ENCODE results near the gene MRPL40. TPM values are rescaled to one million over a fixed set of nuclear protein-coding genes. Genes with fewer than 3 reads are reported as not detected.

The MRPL40 gene
- total and polyA plus RNA-seq, 10 of the 15 experiments (the other 5 are each of a cell fraction or from before 2014, with no cell fraction given), result 41.2 to 207 (median 69.1) TPM

DNA sequence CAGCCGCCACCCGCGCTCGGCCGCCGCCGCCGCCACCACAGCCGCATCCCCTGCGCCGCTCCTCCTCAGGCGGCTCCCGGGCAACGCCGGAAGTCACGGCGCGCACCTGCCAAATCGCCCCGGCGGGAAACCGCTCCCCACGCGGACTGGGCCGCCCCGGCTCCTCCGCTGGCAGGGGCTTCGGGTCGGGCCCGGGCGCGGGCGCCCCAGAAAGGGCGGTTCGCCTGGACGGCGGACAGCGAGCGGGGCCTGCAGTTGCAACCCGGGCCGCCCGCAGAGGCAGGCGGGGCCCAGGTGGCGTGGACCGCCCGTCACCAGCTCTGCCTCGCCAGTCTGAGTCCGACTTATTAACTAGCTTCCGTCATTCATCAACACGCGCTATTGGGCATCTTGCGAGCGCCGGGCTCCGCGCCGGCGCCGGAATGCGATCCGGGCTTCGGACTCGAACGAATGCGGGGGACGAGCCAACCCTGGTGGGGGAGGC, 654 bp upstream of the MRPL40 start, which contains the start of gene HIRA (continued):
- TF ChIP-seq CEBPZ (IDR thresholded peaks at IDR 0.05; ENCODE audit: low read depth, low read length) (no peak), ZBTB40 (IDR thresholded peaks at IDR 0.05; ENCODE audit: borderline replicate concordance) (peak; percentile 8; the same call in 1 of the 2 replicates), IKZF1 (conservative IDR thresholded peaks at IDR 0.05) (peak; percentile 43), SIN3A (IDR thresholded peaks at IDR 0.05; ENCODE audit: low read depth, low read length) (0 out of 2 replicates have a peak, but pooled peaks have one; percentile 47), SREBF1 (IDR thresholded peaks at IDR 0.05; ENCODE audit: low read length) (no peak), SRF (IDR thresholded peaks at IDR 0.05; ENCODE audit: low read depth in 2 of 2, low read length in 2 of 2) (peak; percentile 31 to 79; a peak in 2 of 4 replicates), ZNF217 (IDR thresholded peaks at IDR 0.05) (peak; percentile 35; the same call in 1 of the 2 replicates), ZNF687 (IDR thresholded peaks at IDR 0.05) (no peak; the same call in 1 of the 2 replicates), WRNIP1 (IDR thresholded peaks at IDR 0.05; ENCODE audit: borderline replicate concordance, low read depth, low read length) (no peak), BHLHE40 (IDR thresholded peaks at IDR 0.05; ENCODE audit: borderline replicate concordance in 1 of 2, low read depth in 2 of 2, low read length in 1 of 2) (peak in 1 of 2 experiments; percentile 49; a peak in 2 of 4 replicates), RAD51 (IDR thresholded peaks at IDR 0.05) (no peak), BCL11A (IDR thresholded peaks at IDR 0.05; ENCODE audit: low read depth, low read length) (0 out of 2 replicates have a peak, but pooled peaks have one; percentile 4)
- TF ChIP-seq, protein P1, sequence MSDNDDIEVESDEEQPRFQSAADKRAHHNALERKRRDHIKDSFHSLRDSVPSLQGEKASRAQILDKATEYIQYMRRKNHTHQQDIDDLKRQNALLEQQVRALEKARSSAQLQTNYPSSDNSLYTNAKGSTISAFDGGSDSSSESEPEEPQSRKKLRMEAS (IDR thresholded peaks at IDR 0.05; ENCODE audit: low read depth, low read length), result no peak
